ENCODE measurements around the gene PSMB10.
A peak's percentile ranks its signal among the peaks of the same experiment; 100 is the strongest.

Gene PSMB10

GRCh38 chr16:67928561-67929364 lies 7.9 kb downstream of the PSMB10 start:
- TF ChIP-seq CTCF (IDR thresholded peaks at IDR 0.05; ENCODE audit: borderline replicate concordance, insufficient read depth, low read depth, low read length): peak; percentile 99
- H3K4me3 ChIP-seq (ENCODE audit: low read depth, low read length): no peak overlapping the region

- H3K4me3 ChIP-seq (ENCODE audit: low read depth, low read length): no peak overlapping the region
- TF ChIP-seq CTCF (IDR thresholded peaks at IDR 0.05; ENCODE audit: borderline replicate concordance, insufficient read depth, low read depth, low read length): no peak
Observed at GRCh38 chr16:67928147-67928546, 8.5 kb downstream of the PSMB10 start.

- no peak for TF ChIP-seq CTCF (IDR thresholded peaks at IDR 0.05; ENCODE audit: borderline replicate concordance, insufficient read depth, low read depth, low read length)
- no peak overlapping the region for H3K4me3 ChIP-seq (ENCODE audit: low read depth, low read length)
Observed at GRCh38 chr16:67927131-67927941, 9.3 kb downstream of the PSMB10 start.

- TF ChIP-seq CTCF (IDR thresholded peaks at IDR 0.05; ENCODE audit: borderline replicate concordance, insufficient read depth, low read depth, low read length): no peak
- H3K4me3 ChIP-seq (ENCODE audit: low read depth, low read length): no peak overlapping the region
Observed at GRCh38 chr16:67926181-67926750, 10.4 kb downstream of the PSMB10 start.

- H3K4me3 ChIP-seq (ENCODE audit: low read depth, low read length): no peak overlapping the region
- no peak for TF ChIP-seq CTCF (IDR thresholded peaks at IDR 0.05; ENCODE audit: borderline replicate concordance, insufficient read depth, low read depth, low read length)
Observed at GRCh38 chr16:67924140-67924906, 12.3 kb downstream of the PSMB10 start.

GRCh38 chr16:67923414-67924116 lies 13.1 kb downstream of the PSMB10 start:
- no peak overlapping the region for H3K4me3 ChIP-seq (ENCODE audit: low read depth, low read length)
- no peak for TF ChIP-seq CTCF (IDR thresholded peaks at IDR 0.05; ENCODE audit: borderline replicate concordance, insufficient read depth, low read depth, low read length)

Data from GM12875 (cell line).